Thyroid gland (tissue), 4 donors: ENCODE results near the gene MYCN.
A peak's percentile ranks its signal among the peaks of the same experiment; 100 is the strongest.

Source experiments
- POLR2A ChIP-seq, 2 donors: fragments of 450-650 bp; IDR thresholded peaks; one replicate each; pipeline ENCODE4 v1.6.1; 2017; ENCODE audit warnings: antibody characterized with exemption in 2 of 2, mild to moderate bottlenecking in 2 of 2, moderate library complexity in 1 of 2
- TF ChIP-seq, protein P1 (sequence below), 6 experiments: fragments of 200-600 bp in 3 of 6; fragments of 450-650 bp in 3 of 6; sonication (generic) in 3 of 6; IDR thresholded peaks; one replicate each; pipeline ENCODE4 v1.5.1; 2016 to 2019; ENCODE audit warnings: antibody characterized with exemption in 6 of 6, mild to moderate bottlenecking in 2 of 6, inconsistent platforms in 1 of 6, moderate library complexity in 1 of 6

- TF ChIP-seq, protein P1, sequence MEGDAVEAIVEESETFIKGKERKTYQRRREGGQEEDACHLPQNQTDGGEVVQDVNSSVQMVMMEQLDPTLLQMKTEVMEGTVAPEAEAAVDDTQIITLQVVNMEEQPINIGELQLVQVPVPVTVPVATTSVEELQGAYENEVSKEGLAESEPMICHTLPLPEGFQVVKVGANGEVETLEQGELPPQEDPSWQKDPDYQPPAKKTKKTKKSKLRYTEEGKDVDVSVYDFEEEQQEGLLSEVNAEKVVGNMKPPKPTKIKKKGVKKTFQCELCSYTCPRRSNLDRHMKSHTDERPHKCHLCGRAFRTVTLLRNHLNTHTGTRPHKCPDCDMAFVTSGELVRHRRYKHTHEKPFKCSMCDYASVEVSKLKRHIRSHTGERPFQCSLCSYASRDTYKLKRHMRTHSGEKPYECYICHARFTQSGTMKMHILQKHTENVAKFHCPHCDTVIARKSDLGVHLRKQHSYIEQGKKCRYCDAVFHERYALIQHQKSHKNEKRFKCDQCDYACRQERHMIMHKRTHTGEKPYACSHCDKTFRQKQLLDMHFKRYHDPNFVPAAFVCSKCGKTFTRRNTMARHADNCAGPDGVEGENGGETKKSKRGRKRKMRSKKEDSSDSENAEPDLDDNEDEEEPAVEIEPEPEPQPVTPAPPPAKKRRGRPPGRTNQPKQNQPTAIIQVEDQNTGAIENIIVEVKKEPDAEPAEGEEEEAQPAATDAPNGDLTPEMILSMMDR (IDR thresholded peaks at IDR 0.05): peak in 3 of 6 experiments; percentile 62 to 86 (median 80)
- TF ChIP-seq POLR2A (IDR thresholded peaks at IDR 0.05): peak in 1 of 2 donors; percentile 56
Measured at GRCh38 chr2:15939854-15940660, at the start of gene MYCN.
